ENCODE results near the gene NLK. TPM values are rescaled to one million over a fixed set of nuclear protein-coding genes. Genes with fewer than 3 reads are reported as not detected.

The NLK gene
- total and polyA plus RNA-seq, 10 of the 15 experiments (the other 5 are each of a cell fraction or from before 2014, with no cell fraction given) = 5.0 to 22.9 (median 15.0) TPM

GRCh38 chr17:28151001-28151400 lies 108.5 kb downstream of the NLK start:
- 88% methylated on average over 1 of the region's 1 CpG for WGBS (ENCODE audit: insufficient coverage, insufficient replicate concordance, low lambda C conversion rate, missing lambda C conversion rate)
- Histone ChIP-seq H3K4me1 (ENCODE audit: control insufficient read depth, insufficient read depth, low read length) (no peaks in the 10 kb centered on the region), H3K9me3 (replicated peaks; ENCODE audit: control insufficient read depth, insufficient read depth, low read length) (no peaks in the 10 kb centered on the region), H4K20me1 (ENCODE audit: control insufficient read depth, insufficient read depth) (no peaks in the 10 kb centered on the region), H3K4me3 (no peak overlapping the region), H3K36me3 (ENCODE audit: control insufficient read depth in 2 of 2, insufficient read depth in 2 of 2, low read length in 1 of 2) (no peaks in the 10 kb centered on the region), H3K27me3 (replicated peaks in 1 of 2; ENCODE audit: control insufficient read depth in 2 of 2, insufficient read depth in 2 of 2, low read length in 1 of 2) (no peaks in the 10 kb centered on the region), H3K4me2 (ENCODE audit: control insufficient read depth, insufficient read depth) (no peak overlapping the region), H3K9ac (ENCODE audit: control insufficient read depth, insufficient read depth, low read length) (no peak overlapping the region), H3K79me2 (ENCODE audit: control insufficient read depth, insufficient read depth, low read length) (no peaks in the 10 kb centered on the region), H2AFZ (ENCODE audit: control insufficient read depth, low read depth, low read length) (no peak overlapping the region), H3K27ac (ENCODE audit: control insufficient read depth, insufficient read depth) (no peak overlapping the region)
- ChIA-PET POLR2A (no interaction called here), CTCF (interaction anchor here (0.9 to 1.3 kb wide), 2 partner anchors 30 to 151 kb away, joined by 3 read pairs; no protein-coding TSS in a partner anchor), RAD21 (ENCODE audit: unreplicated experiment) (no interaction called here), SMC1A (ENCODE audit: uncharacterized antibody, unreplicated experiment) (interaction anchor here (0.8 to 1.6 kb wide), 2 partner anchors 24 to 93 kb away, joined by 3 to 4 read pairs; no protein-coding TSS in a partner anchor)
- FAIRE-seq = no peak
- TF ChIP-seq CEBPZ (IDR thresholded peaks at IDR 0.05; ENCODE audit: low read depth, low read length) = no peak
- TF ChIP-seq HDAC2 (IDR thresholded peaks at IDR 0.05) = no peak
- no peak for TF ChIP-seq YY1 (IDR thresholded peaks at IDR 0.05; ENCODE audit: low read depth, low read length)
- TF ChIP-seq RFX5 (IDR thresholded peaks at IDR 0.05; ENCODE audit: low read depth, low read length) = no peak
- no peak for TF ChIP-seq RELB (IDR thresholded peaks at IDR 0.05; ENCODE audit: low read depth)
- no peak for TF ChIP-seq POU2F2 (IDR thresholded peaks at IDR 0.05; ENCODE audit: borderline replicate concordance, low read depth, low read length)
- no peak for TF ChIP-seq EGR1 (IDR thresholded peaks at IDR 0.05; ENCODE audit: borderline replicate concordance in 1 of 2, low read depth in 2 of 2, low read length in 2 of 2)
- TF ChIP-seq KAT2A (conservative IDR thresholded peaks at IDR 0.05; ENCODE audit: control insufficient read depth, low read depth, low read length) = no peak
- no peak for TF ChIP-seq ZNF217 (IDR thresholded peaks at IDR 0.05)
- TF ChIP-seq BCL3 (IDR thresholded peaks at IDR 0.05; ENCODE audit: borderline replicate concordance, insufficient read depth, low read depth, low read length, poor library complexity, severe bottlenecking) = no peak
- no peak for TF ChIP-seq PAX8 (IDR thresholded peaks at IDR 0.05)
- BruUV-seq (replicated peaks) = no TSS peak
- intact Hi-C loops (cut with micrococcal nuclease; ENCODE audit: unreplicated experiment) (no loop called here), in situ Hi-C loops (cut with MboI) (no loop called here)
- ATAC-seq = no peak
- DNase-seq (ENCODE audit: low read depth, low spot score) = no peak

Data from GM12878 (cell line).